NCI-H1436 treated with DMSO at 0.1 percent for 48 hours (cell line): ENCODE measurements around the gene BRCC3.

Source experiments
- DNase-seq: peaks from one replicate; lab custom pipeline; 2025; lab: John Stamatoyannopoulos, UW

The BRCC3 gene

GRCh38 chrX:155056877-155057792 is 14.2 kb upstream of the BRCC3 start:
- peak; percentile 7 for DNase-seq

- no peak for DNase-seq
Measured at GRCh38 chrX:155061760-155062159, 9.5 kb upstream of the BRCC3 start.

- DNase-seq = no peak
Measured at GRCh38 chrX:155065035-155065734, 6.1 kb upstream of the BRCC3 start.

GRCh38 chrX:155068165-155068564 is 3.1 kb upstream of the BRCC3 start:
- no peak for DNase-seq

GRCh38 chrX:155069414-155069813 is 1.9 kb upstream of the BRCC3 start:
- no peak for DNase-seq

- DNase-seq = no peak
Measured at GRCh38 chrX:155070038-155070437, 1.3 kb upstream of the BRCC3 start.

- DNase-seq = no peak
Measured at GRCh38 chrX:155070663-155070974, 689 bp upstream of the BRCC3 start.

GRCh38 chrX:155071694-155072280 is 479 bp downstream of the BRCC3 start:
- no peak for DNase-seq

GRCh38 chrX:155086202-155086840 is 15.0 kb downstream of the BRCC3 start:
- DNase-seq = no peak

GRCh38 chrX:155086961-155087735 is 15.8 kb downstream of the BRCC3 start:
- DNase-seq = no peak

GRCh38 chrX:155094468-155095061 is 23.3 kb downstream of the BRCC3 start:
- DNase-seq = no peak

- DNase-seq = no peak
Measured at GRCh38 chrX:155105919-155106318, 34.6 kb downstream of the BRCC3 start.

GRCh38 chrX:155108427-155108826 is 37.1 kb downstream of the BRCC3 start:
- no peak for DNase-seq

GRCh38 chrX:155112171-155112570 is 40.9 kb downstream of the BRCC3 start:
- no peak for DNase-seq

GRCh38 chrX:155113097-155113496 is 41.8 kb downstream of the BRCC3 start:
- DNase-seq = no peak

- DNase-seq = no peak
Measured at GRCh38 chrX:155115174-155115819, 44.0 kb downstream of the BRCC3 start.

GRCh38 chrX:155127465-155127864 is 56.2 kb downstream of the BRCC3 start:
- DNase-seq = no peak

GRCh38 chrX:155127940-155128339 is 56.6 kb downstream of the BRCC3 start:
- no peak for DNase-seq

- no peak for DNase-seq
Measured at GRCh38 chrX:155132110-155132509, 60.8 kb downstream of the BRCC3 start.

- no peak for DNase-seq
Measured at GRCh38 chrX:155134255-155134654, 62.9 kb downstream of the BRCC3 start.
